GM21526 (cell line): ENCODE measurements around the gene CEP78.
"Not testable (repeated sequence)": the region's sequence is repeated elsewhere in the genome, so short reads cannot be mapped to it uniquely, and the experiment has no call there.

Experiments
- ATAC-seq: cut with Tn5 transposase; IDR thresholded peaks from one replicate; pipeline ENCODE4 v1.9.1; 2021; ENCODE audit warnings: moderate library complexity; ENCODE audit not compliant: unreplicated experiment, low FRiP score

CEP78 gene

DNA sequence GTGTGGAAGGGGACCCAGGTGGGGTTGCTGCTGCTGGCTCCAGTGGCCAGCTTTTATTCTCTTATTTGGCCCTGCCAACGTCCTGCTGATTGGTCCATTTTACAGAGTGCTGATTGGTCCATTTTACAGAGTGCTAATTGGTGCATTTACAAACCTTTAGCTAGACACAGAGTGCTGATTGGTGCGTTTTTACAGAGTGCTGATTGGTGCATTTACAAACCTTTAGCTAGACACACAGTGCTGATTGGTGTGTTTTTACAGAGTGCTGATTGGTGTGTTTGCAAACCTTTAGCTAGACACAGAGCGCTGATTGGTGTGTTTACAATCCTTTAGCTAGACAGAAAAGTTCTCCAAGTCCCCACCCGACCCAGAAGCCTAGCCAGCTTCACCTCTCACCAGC, 48.3 kb downstream of the CEP78 start:
- not testable (repeated sequence) for ATAC-seq

DNA sequence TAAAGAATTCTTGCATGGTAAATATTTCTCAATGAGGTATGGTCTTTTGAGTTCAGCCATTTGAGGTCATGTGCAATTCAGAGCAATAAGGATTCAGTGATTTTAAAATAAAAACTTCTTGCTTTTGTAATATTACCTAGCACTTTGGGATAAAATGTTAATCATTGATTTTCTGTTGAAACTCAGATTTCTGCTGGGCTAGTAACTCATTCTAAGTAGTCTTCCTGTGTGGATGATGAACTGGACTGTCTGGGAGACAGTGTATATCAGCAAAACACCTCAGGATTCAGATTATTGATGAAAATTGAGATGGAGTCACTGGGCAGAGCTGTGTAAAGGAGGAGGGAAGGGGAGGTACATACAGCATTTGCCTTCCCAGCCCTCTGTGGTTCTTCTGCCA, 50.2 kb downstream of the CEP78 start:
- ATAC-seq: no peak

DNA sequence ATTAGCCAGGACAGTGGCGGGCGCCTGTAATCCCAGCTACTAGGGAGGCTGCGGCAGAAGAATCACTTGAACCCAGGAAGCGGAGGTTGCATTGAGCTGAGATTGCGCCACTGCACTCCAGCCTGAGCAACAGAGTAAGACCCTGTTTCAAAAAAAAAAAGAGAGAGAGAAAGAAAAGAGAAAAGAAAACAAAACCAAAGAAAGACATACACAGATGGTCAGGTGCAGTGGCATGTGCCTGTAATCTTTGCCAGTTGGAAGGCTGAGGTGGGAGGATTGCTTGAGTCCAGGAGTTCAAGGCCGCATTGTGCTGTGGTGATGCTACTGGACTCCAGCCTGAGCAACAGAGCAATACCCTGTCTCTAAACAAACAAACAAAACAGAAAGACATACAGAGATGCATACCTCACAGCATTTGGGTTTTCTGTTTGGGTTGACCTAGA, 51.1 kb downstream of the CEP78 start:
- no peak for ATAC-seq

DNA sequence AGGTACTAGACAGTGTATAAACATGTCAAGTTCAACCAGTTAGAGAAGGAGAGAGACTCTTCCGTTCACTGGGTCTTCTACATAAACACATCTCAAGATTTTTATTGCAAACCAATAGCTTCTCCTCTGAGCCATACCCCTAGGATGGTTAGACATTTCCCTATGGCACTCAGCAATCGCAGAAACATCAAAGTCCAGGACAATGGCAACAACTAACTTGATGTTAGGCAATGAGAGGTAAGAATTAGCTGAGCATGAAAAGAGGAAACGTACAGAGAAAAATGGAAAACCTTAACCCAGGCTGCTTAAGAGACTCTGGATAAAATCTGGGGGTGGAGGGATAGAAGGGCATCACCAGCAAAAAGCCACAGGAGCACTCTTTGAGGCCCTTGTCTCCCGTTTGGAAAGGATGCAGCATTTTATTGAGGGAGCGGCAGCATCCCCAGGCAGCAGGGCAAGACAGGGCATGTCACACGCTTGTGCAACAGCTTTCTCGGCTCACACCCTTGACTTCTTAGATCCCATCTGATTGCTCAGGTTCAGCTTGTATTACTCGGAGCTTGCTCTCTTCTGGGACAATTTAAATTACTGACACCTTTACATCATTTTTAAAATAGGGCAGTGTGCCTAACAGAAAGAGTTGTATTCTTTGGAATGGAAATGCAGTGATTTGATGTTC, 52.5 kb downstream of the CEP78 start:
- ATAC-seq: no peak

DNA sequence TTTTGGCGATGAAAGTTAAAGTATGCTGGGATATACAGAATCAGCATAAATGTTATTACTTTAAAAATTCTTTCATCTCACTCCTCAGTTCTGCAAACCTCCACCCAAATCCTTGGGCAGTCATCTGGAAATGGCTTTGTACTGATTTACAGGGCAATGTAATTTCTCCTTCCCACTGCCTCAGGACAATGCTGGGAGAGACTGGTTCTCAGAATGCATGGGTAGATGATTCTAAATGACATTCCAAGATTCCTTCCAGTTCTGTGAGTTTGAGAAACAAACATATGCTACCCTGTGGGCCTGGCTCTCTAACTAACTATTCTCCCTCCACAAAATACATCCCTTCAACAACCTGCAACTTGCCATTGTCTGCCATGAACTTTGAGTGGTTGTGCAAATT, 53.6 kb downstream of the CEP78 start:
- no peak for ATAC-seq

DNA sequence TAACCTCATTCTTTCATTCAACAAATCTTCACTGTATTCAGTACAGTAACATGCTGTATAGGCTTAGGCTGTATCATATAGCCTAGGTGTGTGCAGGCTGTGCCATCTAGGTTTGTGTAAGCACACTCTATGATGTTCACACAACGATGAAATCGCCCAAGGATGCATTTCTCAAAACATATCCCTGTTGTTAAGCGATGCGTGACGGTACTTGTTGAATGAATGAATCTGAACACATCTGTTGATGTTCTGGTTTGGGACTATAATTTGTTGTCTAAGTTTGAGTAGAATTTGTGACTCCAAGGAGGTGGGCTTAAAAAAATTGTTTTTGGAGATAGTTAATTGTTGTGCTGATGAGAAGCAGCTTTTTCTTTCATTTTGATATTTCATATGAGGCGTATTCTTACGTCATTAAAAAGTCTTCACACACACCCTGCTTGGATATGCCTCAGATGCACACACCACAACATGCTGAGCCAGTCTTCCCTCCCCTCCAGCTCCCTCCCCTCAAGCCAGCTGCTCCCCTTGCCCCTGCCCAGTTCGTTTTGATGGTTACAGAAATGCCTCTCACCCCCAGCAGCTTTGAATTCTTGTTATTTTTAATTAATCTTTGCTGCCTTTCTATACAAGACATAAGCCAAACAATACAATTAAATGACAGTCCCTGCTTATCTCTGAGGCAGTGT, 55.5 kb downstream of the CEP78 start:
- ATAC-seq: no peak

DNA sequence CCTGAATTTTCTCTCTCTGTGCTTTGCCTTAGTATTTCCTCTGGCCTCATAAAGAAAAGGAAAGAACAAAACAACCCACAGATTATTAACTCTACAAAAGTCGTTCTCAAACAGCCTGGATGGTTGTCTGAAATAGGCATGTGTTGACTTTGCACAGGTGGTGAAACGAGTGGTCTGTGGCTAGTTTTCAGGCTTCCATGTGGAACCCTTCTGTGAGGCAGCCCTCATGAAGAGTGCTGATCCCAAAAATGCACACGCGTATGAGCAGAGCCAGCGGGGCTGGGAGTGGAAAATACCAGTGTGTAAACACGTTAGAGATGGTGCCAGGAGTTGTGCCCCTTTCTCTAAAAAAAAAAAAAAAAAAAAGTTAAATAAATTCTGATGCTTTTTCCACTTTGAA, 56.2 kb downstream of the CEP78 start:
- no peak for ATAC-seq

DNA sequence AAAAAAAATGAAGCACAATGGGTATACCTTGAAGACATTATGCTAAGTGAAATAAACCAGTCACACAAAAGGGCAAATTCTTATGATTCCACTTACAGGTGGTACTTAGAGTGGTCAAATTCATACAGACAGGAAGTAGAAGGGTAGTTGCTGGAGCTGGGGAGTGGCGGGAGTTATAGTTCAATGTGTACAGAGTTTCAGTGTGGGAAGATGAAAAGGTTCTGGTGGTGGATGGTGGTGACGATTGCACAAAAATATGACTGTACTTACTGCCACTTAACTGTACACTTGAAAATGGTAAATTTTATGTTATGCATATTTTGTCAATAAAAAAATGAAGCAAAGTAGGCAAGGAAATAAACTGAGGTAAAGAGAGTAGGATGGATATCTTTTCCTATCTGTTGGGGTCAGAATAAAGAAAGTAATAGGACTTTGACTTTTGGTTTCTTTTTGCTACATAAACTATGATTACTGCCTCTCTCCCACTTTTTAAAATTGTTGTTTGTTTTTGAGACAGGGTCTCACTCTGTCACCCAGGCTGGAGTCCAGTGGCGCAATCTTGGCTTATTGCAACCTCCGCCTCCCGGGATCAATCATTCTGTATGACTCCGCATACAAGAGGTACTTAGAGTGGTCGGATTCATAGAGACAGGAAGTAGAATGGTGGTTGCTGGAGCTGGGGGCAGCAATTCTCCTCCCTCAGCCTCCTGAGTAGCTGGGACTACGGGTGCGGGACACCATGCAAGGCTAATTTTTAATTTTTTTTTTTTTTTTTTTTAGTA, 57.0 kb downstream of the CEP78 start:
- no peak for ATAC-seq

DNA sequence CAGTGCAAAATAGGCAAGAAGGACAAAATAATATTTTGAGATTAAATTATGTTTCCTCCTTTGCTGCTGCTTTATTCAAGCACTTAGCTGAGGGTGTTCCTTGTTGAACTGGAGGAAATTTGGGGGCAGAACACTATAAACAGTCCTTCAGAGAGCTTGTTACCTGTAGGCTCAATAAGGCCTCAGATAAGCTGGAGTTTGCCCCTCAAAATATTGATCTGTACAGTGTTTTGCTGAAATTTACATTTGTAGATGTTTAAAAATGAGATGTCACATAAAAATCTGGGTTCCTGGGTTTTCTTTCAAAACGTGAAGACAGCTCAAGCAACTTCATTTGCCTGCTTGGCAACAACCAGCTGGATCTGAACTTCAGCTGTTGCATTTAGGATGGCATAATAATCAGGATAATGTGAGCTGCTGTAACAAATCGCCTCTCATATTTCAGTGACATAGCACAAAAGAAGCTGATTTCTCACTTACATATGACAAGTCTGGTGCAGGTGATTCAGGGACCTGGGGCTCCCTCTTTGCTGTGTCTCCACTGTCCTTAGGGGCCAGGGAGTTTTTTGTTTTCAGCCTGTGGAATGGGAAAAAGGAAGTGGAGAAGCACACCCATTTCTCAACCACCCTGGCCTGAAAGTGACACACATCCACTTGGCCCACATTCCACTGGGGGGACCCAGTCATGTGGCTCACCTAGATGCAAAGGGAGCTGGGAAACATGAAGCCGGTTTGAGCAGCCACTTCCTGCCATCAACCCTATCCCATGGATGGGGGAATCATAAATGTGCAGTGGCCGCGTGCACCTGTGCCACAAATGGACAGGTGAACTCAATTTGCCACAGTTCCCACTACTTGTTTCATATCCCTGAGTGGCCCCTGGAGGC, 58.7 kb downstream of the CEP78 start:
- no peak for ATAC-seq

DNA sequence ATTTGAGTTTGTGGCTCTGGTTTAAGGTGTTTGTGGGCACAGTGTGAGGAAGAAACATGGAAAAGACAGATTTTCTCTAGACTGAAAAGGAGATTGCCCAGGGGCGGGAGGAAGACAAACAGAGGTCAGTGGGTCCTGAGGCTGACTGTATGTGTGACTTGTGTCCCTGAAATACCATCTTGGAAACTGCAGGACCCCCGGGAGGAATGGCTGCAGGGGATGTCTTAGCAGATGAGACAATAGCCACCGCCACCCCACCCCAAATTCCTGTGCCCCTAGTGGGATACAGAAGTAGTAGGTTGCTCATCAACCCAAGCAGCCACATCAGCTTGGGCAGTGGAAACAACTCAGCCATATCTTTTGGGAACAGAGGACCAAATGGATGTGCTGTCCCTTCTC, 59.3 kb downstream of the CEP78 start:
- no peak for ATAC-seq

DNA sequence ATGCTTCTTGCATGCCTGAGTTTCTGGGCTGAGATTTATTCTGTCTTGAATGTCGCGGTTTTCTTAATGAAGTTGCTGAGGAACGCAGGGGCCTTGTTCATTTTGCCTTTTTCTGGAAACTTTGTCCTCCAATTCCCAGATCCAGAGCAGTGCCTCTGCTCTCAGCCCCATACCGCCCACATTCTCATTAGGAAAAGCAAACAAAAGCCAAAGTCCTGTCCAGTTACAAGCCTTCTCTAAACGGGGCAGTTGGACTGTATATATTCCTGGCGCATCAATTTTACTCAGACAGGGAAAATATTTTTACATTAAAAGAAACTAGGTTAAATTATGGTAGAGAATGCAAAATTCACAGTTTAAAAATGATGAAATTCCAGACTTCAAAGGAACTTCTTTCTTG, 59.9 kb downstream of the CEP78 start:
- ATAC-seq: no peak

DNA sequence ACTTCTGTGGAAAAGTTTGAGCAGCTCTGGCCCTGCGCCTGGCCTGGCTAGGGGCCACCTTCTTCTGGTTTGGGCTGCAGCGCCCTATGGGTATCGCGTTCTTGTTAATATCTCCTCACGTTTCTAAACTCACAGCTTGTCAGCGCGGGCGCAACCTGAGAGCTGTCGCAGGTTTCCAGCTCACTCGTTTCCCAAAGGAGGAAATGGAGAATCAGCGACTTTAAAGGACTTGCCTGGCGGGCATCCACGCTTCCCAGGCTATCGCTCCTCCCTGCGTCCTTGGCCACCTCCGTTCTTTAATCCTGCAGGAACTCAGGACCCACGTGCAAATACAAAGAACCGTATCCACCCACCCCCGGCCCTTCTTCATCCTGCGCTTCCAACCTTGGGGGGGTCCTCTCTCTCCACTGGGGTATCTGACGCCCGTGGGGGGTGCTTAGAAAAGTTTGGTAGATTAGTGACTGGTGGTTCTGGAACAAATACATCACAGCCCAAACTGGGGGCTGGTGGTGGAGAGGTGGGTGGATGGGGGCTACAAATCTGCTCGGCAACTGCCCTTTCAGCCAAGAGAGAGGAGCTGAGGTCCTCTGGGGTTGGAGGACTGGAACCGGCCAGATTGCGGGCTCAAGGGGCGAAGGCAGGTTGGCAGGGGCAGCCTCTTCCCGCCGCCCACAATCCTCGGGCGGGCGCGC, 60.5 kb downstream of the CEP78 start:
- no peak for ATAC-seq

DNA sequence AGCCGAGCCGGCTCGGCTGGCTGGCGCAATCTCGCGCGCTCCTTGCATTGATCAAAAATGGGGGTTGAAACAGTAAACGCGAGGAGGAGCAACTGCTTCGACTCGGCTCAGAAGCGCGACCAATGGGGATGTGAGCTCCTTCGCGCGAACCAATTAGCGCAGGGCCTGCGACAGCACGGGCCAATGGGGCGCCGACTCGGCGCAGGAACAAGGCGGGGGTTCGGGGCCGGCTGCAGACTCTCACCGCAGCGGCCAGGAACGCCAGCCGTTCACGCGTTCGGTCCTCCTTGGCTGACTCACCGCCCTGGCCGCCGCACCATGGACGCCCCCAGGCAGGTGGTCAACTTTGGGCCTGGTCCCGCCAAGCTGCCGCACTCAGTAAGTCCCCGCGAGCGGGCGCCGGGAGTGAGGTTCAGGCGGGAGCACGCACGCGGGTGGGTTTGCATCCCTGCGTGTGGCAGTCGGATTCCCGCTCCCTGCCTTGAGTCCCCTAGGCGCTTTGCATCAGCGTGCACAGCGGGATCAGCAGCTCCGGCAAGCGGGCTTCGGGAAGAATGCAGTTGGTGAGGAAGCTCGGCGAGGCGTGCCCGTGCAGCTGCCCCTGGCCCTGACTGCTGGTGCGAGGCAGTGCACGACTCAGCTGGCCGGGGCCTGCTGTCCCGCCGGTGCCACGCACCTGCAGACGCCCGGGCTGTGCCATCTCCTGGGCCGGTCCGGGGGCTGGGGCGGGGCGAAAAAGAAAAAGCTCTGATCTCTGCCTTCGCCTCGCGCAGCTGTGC, 61.2 kb downstream of the CEP78 start, which contains the start of gene PSAT1:
Gene PSAT1, plus strand, starts transcription at position 233 of the 779 bp plus-strand sequence. Its CDS starts 86 bp downstream, at position 319.
- peak; percentile 98 for ATAC-seq

DNA sequence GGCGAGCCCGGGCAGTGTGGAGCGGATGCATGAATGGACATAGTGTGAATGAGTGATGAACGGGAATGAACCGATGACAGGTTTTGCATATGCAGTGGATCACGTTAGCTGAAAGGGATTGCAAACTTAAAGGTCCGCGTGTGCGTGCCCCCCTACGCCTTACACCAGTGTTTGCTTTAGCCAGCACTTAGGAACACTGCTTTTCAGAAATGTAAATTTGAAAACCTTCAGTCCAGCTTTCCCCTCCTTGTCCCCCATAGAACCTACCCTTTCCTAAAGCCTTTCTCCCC, 61.7 kb downstream of the CEP78 start:
- no peak for ATAC-seq

DNA sequence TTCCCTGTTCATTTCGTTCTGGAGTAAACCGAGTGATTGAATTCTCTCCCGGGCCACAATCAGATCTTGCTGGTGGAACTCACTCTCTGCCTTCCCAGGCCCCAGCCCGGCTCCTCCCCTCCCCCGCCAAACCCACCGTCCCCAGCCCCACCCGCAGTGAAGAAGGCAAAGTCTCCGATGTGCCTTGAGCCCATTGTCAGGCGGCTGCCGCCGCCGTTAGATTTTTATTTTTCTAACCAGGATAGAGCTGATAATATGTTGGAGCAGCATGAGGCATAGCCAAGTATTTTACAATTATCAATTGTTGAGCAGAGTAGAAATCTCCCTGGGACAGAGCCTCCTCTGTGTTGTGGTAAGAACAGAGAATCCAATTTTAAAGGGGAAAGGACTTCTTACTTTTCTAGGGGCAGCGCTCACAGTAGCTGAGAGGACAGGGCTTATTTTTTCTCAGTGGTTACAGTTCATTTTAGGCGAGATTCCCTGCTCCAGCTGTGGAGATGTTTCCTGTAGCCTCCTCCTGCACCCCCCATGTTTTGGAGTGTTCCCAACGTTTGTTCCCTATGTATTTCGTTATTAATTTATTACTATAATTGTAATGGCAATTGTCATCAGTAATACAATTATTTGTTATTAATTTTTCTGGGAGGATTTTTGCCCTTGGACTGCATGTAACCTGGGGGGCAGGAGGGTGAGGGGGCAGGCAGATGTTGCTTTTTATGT, 62.3 kb downstream of the CEP78 start:
- no peak for ATAC-seq

DNA sequence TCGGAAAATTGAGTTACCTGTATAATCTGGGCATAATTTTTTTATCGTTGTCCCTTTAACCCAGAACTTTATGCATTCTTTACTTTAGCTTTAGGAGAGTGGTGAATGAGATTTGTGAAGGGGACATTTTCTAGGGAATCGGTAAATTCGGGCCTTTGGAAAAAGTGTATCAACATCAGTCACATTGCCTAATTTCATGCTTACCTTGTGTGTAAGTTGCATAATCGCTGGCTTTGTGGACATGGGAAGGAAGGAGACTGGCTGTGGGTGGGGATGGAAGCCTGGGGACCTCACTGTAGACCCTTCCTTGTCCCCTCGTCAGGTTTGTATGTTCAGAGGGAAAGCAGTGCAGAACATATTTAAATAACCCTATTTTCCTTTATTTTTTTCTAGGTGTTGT, 64.3 kb downstream of the CEP78 start:
- ATAC-seq: no peak

DNA sequence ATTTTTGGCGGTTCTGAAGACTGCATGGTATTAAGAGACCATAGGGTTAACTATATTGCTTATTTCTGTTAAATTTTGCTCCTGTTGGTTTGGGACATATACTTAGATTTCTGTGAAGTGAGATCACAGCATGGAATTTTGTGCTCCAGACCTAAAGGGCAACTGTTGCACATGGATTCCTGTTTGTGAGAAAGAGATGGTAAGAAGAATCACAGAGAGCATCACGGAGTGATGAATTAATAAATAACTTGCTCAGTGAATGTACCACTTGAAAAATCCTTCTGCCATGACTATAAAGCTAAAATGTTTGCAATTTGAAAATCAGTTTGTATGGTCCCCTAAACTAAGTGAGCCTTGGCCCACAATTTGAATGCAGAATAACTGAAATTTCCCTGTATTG, 65.6 kb downstream of the CEP78 start:
- no peak for ATAC-seq

DNA sequence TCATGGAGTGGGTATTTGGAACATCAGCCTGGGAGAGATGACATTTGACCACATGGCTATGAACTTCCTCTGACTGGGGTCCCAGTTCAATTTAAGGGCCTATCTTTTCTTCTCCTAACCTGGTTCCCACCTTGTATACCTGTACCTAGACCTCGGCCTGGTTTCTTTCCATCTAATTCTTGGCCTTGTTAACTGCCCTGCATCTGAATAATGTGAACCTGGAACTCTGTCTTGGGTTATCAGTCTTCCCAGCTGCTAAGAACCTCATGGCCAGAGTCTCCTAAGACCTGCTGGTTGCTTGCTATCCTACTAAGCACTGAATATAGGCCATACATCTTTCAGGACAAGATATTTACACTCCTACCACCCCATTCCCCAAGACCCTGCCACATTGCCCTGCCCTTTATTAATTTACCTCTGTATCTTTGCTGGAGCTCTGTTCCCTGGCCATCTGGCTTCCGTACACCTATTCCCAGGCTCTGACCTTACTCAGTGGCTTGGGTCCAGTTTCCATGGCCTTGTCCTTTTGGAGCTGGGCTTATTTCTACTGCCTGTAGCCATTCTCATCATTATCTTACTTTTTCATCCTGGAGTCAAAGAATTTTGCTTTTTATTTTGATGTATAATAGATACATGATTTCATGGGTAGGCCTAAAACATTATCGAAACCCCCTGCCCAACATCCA, 67.6 kb downstream of the CEP78 start:
- ATAC-seq: no peak
